ENCODE data around the gene PHLPP1. TPM values are rescaled to one million over a fixed set of nuclear protein-coding genes. Genes with fewer than 3 reads are reported as not detected.

Gene PHLPP1
- total and polyA plus RNA-seq, 9 of the 15 experiments (the other 6 are each of a cell fraction or from before 2014, with no cell fraction given) = 0.56 to 9.0 (median 4.5) TPM

DNA sequence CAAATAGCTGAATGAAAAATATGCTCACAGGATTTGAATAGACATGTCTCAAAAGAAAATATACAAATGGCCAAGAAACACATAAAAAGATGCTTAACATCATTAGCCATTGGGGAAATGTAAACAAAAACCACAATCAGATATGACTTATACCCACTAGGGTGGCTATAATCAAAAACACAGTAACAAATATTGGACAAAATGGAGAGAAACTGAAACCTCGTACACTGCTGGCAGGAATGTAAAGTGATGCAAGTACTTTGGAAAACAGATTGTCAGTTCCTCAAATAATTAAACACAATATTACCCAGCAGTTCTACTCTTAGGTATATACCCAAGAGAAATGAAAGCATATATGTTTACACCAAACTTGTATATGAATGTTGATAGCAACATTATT, 213.0 kb downstream of the PHLPP1 start:
- Histone ChIP-seq H3K9ac (ENCODE audit: insufficient read depth in 1 of 2, low read depth in 2 of 2, low read length in 2 of 2) (no peak overlapping the region), H3K4me1 (replicated peaks in 1 of 2; ENCODE audit: control insufficient read depth in 2 of 2, insufficient read depth in 2 of 2, low read length in 2 of 2) (no peaks in the 10 kb centered on the region), H4K20me1 (replicated peaks; ENCODE audit: control insufficient read depth, insufficient read depth, low read length) (no peaks in the 10 kb centered on the region), H3K4me2 (ENCODE audit: insufficient read depth, low read length) (no peak overlapping the region), H3K27me3 (ENCODE audit: control insufficient read depth in 2 of 2, insufficient read depth in 2 of 2, low read length in 2 of 2) (no peaks in the 10 kb centered on the region), H3K4me3 (no peak overlapping the region), H3K9me1 (ENCODE audit: control insufficient read depth, insufficient read depth, low read length) (no peaks in the 10 kb centered on the region), H3K79me2 (ENCODE audit: control insufficient read depth, insufficient read depth, low read length) (no peaks in the 10 kb centered on the region), H3K27ac (ENCODE audit: extremely low read depth, low read depth, low read length) (no peak overlapping the region), H2AFZ (ENCODE audit: low read depth, low read length) (no peak overlapping the region), H3K36me3 (ENCODE audit: control insufficient read depth, insufficient read depth, low read length) (no peaks in the 10 kb centered on the region), H3K9me3 (replicated peaks; ENCODE audit: control insufficient read depth, insufficient read depth, low read depth, low read length) (no peaks in the 10 kb centered on the region)
- BruUV-seq (replicated peaks) = no TSS peak
- 77% methylated on average over 1 of the region's 1 CpG for WGBS (ENCODE audit: insufficient coverage, low coverage, missing lambda C conversion rate)
- ChIA-PET CTCF (ENCODE audit: low intra/inter-chr PET ratio) (no interaction called here), POLR2A (no interaction called here)
- ATAC-seq (no peak), DNase-seq (ENCODE audit: extremely low read depth in 1 of 4, low spot score in 3 of 4) (no peak), FAIRE-seq (no peak)
- no peak for TF ChIP-seq ZKSCAN8 (CRISPR knock-in tag; IDR thresholded peaks at IDR 0.05)
- no peak for TF ChIP-seq CBFB (CRISPR knock-in tag; IDR thresholded peaks at IDR 0.05)
- TF ChIP-seq BCL6 (CRISPR knock-in tag; IDR thresholded peaks at IDR 0.05) = no peak
- TF ChIP-seq POLR2AphosphoS2 (IDR thresholded peaks at IDR 0.05; ENCODE audit: low read length) = no peak
- no peak for TF ChIP-seq TBP (optimal IDR thresholded peaks at IDR 0.05; ENCODE audit: low read depth, low read length)
- TF ChIP-seq U2AF2 (optimal IDR thresholded peaks at IDR 0.05; ENCODE audit: low read depth, low read length) = no peak
- TF ChIP-seq CCAR2 (IDR thresholded peaks at IDR 0.05; ENCODE audit: low read depth, low read length) = no peak
- TF ChIP-seq TAF7 (tag; IDR thresholded peaks at IDR 0.05) = no peak
- TF ChIP-seq ZNF184 (CRISPR knock-in tag; IDR thresholded peaks at IDR 0.05) = no peak
- no peak for TF ChIP-seq MEF2D (tag; conservative IDR thresholded peaks at IDR 0.05; ENCODE audit: low read depth)
- TF ChIP-seq YBX1 (IDR thresholded peaks at IDR 0.05) = no peak
- TF ChIP-seq SP1 (CRISPR knock-in tag; IDR thresholded peaks at IDR 0.05) = no peak
- intact Hi-C loops (cut with micrococcal nuclease) = no loop called here
- in situ Hi-C loops (cut with MboI) = no loop called here
